HG03457 (cell line): ENCODE results near the gene HIPK2.

Experiments
- ATAC-seq: cut with Tn5 transposase; IDR thresholded peaks from one replicate; pipeline ENCODE4 v1.9.1; 2021; ENCODE audit warnings: moderate number of reproducible peaks; ENCODE audit not compliant: unreplicated experiment

Gene HIPK2

DNA sequence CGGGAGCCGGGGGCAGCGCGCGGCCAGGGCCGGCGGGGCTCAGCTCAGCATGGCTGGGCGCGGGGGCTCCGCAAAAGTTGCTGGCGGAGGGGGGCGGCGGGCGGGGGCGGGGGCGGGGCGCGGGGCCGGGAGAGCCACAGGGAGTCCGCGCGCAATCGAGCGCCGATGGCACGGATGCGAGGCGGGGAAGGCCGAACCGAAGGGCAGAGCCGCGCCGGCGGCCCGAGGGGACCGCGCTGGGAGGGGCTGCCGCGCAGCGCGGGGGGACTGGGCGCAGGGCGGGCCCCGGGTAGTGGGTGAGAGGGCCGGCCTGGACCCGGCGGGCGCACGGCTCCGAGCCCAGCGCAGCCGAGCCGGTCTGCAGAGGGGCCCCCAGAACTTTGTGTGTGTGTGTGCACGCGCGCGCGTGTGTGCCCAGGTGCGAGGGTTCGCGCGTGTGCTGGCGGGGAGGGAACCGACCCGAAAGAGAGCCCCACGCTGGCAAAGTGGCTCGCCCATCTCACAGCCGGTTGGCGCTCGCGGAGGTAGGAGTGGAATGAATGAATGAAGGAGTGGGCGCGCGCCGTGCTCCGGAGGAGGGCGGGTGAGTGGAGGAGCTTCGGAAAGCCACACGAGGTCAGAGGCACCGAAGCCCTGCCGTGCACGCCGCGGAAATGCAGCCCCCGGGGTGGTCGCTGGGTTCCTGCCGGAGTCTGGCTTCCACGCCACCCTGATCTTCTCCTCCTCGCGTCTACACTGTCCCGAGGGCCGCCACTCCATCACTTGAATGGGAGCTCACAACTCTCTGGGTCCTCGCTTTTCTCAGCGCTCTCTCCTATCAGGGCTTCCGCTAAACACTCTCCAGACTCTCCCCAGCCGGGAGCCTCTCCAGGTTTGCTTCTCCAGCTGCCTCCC, at the start of gene HIPK2:
Gene HIPK2 (minus strand): TSS at position 51 of the 894 bp plus-strand sequence. CDS start 375 bp downstream, outside the sequence.
- no peak for ATAC-seq

- no peak for ATAC-seq
Observed at GRCh38 chr7:139827042-139827441, 49.2 kb upstream of the HIPK2 start.

- ATAC-seq: no peak
Observed at GRCh38 chr7:139825666-139826290, 48.0 kb upstream of the HIPK2 start.

- ATAC-seq: no peak
Observed at GRCh38 chr7:139823959-139824521, 46.2 kb upstream of the HIPK2 start.

GRCh38 chr7:139822855-139823254, 45.1 kb upstream of the HIPK2 start:
- ATAC-seq: no peak

DNA sequence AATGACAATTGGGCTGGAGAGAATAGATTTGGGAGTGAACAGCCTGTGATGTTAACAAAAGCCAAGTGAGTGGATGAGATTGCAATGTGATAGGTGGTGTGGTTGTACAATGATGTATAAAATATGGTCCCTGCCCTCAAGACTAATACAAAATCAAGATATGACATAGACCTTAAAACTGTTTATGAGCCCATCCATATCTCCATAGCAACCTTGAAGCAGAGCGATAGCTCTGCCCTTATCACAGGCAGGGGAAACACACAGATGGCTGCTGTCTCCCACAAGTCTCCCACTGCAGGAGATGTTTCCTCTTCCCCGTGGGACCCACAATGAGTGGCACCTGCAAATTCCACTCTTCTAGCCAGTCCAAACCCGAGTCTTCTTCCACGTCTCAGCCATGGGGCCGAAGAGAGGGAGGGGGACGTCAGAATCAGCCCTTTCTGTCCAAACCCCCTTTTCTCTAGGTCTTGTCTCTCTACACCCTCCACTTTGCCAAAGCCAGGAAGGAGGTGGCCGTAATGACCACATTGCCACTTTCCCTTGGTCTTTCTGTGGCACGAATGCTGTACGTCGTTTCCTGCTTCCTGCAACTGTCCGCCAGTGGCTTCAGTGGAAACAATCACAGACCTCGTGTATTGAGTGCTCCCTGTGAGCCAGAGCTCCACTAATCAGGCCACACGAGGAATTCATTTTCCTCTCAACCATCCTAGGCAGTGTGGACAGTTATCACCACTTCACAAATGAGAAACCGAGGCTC, 43.7 kb upstream of the HIPK2 start:
- ATAC-seq: no peak

GRCh38 chr7:139820089-139820488, 42.3 kb upstream of the HIPK2 start:
- no peak for ATAC-seq

GRCh38 chr7:139817249-139817648, 39.5 kb upstream of the HIPK2 start:
- ATAC-seq: no peak

DNA sequence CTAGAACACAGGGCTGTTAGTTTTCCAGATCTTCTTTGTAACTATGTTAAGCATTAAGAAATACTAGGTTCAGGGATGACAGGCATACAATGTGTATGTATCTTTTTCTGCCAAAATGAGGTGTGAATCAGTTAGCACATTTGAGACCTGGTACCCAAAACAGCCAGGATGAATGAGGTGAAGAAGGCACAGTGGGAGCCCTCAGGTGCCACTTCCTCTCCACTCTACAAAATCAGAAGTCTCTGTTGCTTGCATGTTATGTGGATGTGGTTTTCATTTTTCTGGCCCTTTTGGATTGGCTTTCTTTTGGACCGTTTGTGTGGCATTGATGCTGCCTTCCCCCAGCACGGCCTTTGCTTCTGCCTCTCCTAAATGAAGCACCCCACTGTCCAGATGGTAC, 35.9 kb upstream of the HIPK2 start:
- ATAC-seq: no peak

DNA sequence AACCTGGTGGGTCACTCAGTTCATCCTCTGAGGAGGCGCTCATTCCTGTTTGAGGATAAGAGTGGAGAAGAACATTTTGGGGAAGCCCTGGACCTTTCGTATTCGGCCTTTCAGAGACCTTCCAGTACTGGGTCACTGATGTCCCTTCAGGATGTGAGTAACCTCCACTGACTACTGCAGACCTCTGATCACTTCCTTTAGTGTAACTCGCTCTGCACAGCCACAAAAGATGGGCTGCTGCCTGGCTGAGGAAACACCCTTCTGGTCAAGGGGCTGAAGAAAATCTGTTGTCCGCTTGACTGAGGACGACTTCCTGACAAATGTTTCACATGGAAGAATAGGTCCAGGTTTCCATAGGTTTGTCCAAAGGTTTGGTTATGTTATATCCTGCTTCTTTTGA, 35.4 kb upstream of the HIPK2 start:
- ATAC-seq: no peak

DNA sequence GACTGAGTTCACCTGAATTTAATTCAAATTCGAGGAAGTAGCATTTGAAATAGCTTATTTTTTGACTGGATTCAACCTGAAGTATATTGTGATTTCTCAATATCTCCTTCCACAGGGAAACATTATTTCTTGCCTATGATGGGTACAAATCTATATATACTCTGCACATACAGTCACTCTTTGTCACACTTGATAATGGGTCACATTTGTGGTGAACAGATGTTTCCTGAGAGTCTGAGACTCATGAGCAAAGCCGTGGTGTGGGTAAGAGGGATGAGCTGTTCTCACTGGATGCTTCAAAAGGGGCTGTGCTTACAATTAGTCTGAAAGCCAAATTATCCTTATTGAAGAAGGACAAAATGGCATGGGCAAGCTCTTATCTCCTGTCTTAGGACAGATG, 33.3 kb upstream of the HIPK2 start:
- ATAC-seq: no peak

DNA sequence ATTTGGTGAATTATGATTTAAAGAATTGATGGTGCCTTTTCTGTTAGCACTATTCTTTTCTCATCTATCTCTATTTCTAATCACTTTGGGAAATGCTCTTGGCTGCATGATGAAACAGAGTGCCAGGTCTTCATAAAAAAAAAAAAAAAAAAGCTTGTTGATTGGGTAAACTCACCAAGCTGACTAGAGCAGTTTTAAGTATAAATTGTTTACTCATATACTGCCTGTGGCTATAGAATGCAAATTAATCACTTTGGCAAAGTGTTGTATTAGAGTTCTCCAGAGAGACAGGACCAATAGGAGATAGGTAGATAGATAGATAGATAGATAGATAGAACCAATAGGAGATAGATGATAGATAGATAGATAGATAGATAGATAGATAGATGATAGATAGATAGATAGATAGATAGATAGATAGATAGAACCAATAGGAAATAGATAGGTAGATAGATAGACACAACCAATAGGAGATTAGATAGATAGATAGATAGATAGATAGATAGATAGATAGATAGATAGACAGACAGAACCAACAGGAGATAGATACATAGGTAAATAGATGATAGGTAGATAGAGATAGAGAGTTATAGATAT, 31.1 kb upstream of the HIPK2 start:
- ATAC-seq: no peak

DNA sequence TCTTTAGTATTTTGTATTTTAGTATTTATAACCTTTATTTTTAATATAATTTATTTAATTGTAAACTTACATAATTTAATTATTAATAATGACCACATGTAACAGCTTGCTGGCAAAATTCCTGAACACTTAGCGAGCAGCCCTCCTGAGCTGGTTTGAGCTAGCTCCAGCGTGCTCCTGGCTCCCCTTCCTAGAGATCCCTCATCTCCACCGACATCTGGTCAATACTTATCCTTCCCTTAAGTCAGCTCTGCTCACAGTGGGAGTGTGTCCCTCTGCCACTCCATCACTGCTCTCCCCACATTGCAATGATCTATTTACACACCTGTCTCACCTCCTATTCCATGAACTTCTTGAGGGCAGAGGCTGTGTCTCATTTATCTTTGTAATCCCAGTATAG, 30.6 kb upstream of the HIPK2 start:
- no peak for ATAC-seq

DNA sequence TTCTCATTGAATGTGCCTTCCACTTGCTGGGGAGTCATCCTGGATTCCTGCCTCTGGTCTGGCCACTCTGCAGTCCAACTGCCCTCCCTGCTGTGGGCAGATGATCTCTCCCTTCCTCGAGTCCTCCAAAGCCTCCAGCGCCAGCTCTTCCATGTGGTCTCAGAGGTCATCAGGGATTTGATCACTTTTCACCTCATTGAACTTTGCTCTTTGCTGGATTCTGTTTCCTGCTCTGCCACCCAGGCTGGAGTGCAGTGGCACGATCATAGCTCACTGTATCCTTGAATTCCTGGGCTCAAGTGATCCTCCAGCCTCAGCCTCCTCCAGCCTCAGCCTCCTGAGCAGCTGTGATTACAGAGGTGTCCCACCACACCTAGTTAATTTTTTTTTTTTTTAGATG, 29.2 kb upstream of the HIPK2 start:
- no peak for ATAC-seq

DNA sequence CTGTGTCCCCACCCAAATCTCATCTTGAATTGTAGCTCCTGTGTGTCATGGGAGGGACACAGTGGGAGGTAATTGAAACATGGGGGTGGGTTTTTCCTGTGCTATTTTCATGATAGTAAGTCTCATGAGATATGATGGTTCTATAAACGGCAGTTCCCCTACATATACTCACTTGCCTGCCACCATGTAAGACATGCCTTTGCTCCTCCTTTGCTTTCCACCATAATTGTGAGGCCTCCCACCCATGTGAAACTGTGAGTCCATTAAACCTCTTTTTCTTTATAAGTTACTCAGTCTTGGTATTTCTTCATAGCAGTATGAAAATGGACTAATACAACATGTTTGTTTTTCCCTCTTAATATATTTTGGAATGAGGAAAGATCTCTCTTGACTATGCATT, 26.8 kb upstream of the HIPK2 start:
- ATAC-seq: no peak

DNA sequence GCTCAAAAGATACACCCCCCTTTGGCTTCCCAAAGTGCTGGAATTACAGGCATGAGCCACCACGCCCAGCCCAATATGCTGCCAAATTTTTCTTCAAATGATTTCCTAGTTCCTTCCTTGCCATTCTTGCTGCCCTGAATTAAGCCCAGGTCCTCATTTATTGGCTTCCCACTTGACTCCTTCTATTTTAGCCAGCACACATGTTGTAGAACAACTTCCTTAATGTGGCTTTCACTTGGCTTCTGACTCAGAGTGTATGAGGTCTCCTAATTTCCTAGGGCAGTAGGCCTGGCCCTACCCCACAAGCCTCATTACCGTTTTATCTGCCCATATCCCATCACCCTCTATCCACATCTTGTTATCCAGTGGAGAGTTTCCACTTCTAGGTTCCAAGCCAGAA, 21.8 kb upstream of the HIPK2 start:
- ATAC-seq: no peak

GRCh38 chr7:139798892-139799291, 21.1 kb upstream of the HIPK2 start:
- ATAC-seq: no peak

- no peak for ATAC-seq
Observed at GRCh38 chr7:139798221-139798620, 20.4 kb upstream of the HIPK2 start.

DNA sequence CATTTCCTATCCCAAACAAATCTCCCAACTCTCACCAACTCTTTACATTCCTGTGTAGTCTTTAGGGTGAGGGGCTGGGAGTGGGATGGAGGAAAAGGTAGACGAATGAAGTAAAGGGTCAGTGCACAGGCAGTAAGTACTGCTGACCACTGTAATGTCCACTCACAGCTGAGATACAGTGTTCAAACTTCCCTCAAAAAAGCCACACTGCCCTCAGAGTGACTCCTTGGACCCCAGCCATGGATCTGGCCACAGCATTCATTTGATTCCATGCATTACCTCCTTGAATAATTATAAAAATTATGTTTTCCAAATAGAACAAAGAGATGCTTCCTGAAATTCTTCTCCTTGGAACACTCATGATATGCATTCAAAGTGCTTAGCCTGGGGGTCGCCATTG, 19.8 kb upstream of the HIPK2 start:
- ATAC-seq: no peak

- no peak for ATAC-seq
Observed at GRCh38 chr7:139791316-139791715, 13.5 kb upstream of the HIPK2 start.

DNA sequence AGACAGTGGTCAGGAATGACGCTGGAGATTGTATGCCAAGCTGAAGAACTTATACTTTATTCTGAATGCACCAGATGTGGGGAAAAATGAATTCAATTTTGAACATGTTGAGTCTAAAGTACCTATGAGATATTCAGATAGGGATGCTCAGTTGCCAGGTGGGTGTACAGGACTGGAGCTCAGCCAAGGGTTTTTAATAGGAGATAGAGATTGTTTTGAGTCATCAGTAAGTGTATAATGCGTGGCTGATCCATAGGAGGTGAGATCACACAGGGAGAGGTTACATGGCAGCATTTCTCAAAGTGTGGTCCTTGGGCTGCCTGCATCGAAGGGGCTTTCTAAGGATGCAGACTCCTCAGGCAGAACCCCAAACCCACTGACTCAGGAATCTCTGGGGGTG, 6.8 kb upstream of the HIPK2 start:
- no peak for ATAC-seq
